Measurements from ENCODE around the gene OR2V2. TPM values are rescaled to one million over a fixed set of nuclear protein-coding genes. Genes with fewer than 3 reads are reported as not detected.
A peak's percentile ranks its signal among the peaks of the same experiment; 100 is the strongest.

Gene OR2V2
- polyA plus RNA-seq, 1 experiment, result not detected

DNA sequence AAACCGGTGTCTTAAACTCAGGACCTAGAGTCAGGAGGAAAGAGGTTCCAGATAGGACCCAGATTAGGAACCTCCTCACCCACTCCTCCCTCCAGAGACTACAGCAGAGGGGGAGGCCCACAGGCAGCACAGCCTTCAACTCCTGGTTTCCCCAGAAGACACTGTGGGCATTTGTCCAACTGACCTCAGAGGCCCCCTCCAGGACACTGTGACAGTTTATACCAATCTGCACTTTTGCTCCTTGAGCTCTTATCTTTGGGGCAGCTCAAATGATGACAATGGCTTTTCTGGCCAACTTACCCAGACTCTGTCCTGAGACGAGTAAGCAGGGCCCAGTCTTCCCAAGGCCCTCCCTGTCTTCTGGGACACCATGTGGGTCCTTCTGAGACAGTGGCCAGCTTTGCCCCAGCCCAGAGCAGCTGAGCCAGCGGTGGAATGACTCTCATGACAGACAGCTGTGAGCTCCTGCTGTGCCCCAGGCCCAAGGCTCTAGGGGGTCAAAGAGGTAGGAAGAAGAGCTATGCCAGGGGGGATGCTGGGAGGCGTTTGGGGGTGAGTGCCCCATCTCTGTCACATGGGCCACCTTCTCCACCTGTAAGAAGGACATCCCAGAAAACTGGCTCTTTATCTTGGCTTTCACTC is 14.3 kb downstream of the OR2V2 start:
- Histone ChIP-seq H3K4me3 (ENCODE audit: low read depth, low read length) (no peak overlapping the region), H3K9me3 (ENCODE audit: control insufficient read depth, insufficient read depth, low read length) (no peaks in the 10 kb centered on the region; the same call in 1 of the 2 replicates), H3K27ac (ENCODE audit: low read depth, low read length) (peak overlapping the region; percentile 80), H3K27me3 (ENCODE audit: control insufficient read depth, insufficient read depth, low read length) (no peaks in the 10 kb centered on the region)
- DNase-seq (ENCODE audit: low read depth, low spot score), result no peak
- TF ChIP-seq, protein P1, sequence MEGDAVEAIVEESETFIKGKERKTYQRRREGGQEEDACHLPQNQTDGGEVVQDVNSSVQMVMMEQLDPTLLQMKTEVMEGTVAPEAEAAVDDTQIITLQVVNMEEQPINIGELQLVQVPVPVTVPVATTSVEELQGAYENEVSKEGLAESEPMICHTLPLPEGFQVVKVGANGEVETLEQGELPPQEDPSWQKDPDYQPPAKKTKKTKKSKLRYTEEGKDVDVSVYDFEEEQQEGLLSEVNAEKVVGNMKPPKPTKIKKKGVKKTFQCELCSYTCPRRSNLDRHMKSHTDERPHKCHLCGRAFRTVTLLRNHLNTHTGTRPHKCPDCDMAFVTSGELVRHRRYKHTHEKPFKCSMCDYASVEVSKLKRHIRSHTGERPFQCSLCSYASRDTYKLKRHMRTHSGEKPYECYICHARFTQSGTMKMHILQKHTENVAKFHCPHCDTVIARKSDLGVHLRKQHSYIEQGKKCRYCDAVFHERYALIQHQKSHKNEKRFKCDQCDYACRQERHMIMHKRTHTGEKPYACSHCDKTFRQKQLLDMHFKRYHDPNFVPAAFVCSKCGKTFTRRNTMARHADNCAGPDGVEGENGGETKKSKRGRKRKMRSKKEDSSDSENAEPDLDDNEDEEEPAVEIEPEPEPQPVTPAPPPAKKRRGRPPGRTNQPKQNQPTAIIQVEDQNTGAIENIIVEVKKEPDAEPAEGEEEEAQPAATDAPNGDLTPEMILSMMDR (IDR thresholded peaks at IDR 0.05; ENCODE audit: low read depth, low read length), result no peak
- CTCF ChIA-PET, result interaction anchor here (0.6 kb wide), 1 partner anchor 21 kb away, joined by 3 read pairs; no protein-coding TSS in a partner anchor
- POLR2A ChIA-PET, result no interaction called here

DNA sequence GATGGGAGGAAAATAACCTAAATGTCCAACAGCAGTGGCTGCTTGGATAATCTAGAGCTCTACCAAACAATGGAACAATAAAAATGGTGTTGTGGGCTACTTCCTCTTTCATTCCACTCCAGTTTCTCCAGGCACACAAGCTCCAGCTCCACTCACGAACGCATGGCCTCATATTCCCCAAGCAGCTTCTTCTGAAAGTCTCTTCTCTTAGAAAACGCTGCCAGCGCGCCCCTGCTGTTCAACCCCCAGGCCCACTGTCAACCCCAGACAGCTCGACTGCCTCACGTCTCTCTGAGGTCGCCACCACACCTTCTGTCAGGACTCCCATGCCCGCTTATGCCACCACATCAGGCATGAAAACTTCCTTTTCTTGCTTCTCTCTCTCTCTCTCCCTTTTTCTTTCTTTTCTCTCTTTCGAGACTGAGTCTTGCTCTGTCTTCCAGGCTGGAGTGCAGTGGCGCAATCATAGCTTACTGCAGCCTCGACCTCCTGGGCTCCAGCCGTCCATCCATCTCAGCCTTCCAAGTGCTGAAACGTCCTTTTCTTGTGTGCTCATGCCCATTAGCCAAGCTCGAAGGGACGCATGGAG is 16.2 kb downstream of the OR2V2 start:
- Histone ChIP-seq H3K27ac (ENCODE audit: low read depth, low read length) (no peak overlapping the region), H3K27me3 (ENCODE audit: control insufficient read depth, insufficient read depth, low read length) (peaks cover 2% of the 10 kb centered on the region), H3K4me3 (ENCODE audit: low read depth, low read length) (no peak overlapping the region), H3K9me3 (ENCODE audit: control insufficient read depth, insufficient read depth, low read length) (no peaks in the 10 kb centered on the region; the same call in 1 of the 2 replicates)
- ChIA-PET POLR2A (no interaction called here), CTCF (interaction anchor here (0.5 to 1.3 kb wide), 3 partner anchors 21 to 90 kb away, joined by 3 to 4 read pairs (median 3); no protein-coding TSS in a partner anchor)
- no peak for DNase-seq (ENCODE audit: low read depth, low spot score)
- TF ChIP-seq, protein P1 (IDR thresholded peaks at IDR 0.05; ENCODE audit: low read depth, low read length), result no peak

DNA sequence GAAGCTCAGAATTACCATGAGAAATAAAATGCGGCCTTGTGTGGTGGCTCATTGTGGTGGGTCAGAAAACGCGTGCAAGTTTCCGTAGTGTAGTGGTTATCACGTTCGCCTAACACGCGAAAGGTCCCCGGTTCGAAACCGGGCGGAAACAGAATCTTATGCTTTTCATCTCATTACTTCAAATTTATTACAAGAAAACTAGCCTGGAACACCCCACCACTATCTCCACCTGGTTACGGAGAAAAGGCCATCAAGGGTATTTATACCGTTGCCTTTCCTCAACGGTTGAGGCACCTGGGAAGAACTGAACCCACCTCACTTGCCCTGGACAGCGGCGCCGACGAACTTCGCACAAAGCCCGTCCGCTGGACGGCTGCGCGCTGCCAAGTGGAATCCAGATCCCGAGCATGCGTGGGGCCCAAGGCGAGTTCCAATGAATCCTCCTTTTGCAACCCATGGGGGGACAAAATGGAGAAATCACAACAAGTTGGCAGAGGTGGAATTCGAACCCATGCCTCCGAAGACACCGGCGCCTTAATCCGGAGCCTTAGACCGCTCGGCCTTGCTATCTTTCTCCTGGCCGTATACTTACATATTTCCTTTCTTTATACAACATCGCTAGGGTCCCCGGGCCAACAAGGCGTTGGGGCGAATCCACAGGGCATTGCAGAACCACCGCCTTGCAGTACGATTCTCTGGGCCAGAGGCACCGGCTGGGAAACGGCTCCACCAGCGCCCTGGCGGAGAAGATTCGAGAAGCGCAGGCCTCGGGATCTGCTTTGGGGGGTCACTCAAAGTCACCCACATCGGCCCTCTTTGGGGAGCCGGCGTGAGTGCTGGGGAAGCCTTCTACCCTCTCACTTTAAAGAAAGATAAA is 16.9 kb downstream of the OR2V2 start:
- DNase-seq (ENCODE audit: low read depth, low spot score), result no peak

DNA sequence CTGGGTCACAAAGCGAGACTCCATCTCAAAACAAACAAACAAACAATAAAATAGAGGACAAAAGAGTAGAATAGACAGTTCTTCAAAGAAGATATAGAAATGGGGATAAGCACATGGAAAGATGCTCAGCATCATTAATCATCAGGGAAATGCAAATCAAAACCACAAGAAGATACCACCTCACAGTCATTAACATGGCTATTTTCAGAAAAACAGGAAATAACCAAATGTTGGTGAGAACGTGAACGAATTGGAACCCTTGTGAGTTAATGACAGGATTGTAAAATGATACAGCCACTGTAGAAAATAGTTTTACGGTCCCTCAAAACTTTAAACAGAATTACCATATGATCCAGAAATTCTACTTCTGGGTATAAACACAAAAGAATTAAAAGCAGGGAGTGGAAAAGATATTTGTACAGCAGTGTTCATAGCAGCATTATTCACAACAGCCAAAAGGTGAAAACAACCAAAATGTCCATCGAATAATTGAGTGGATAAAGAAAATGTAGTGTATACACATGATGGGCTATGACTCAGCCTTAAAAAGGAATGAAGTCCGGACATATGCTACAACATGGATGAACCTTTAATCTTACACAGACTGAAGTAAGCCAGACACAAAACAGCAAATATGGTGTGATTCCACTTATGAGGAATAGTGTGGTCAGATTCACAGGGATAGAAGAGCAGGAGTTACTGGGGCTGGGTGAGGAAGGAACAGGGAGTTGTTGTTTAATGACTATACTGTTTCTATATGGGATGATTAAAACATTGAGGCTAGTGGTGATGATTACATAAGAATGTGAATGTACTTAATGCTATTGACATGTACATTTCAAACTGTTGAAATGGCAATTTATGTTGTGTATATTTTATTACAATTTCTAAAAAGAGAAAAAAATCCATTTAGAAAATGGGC is 19.7 kb downstream of the OR2V2 start:
- ChIA-PET POLR2A (no interaction called here), CTCF (no interaction called here)
- Histone ChIP-seq H3K4me3 (ENCODE audit: low read depth, low read length) (no peak overlapping the region), H3K9me3 (ENCODE audit: control insufficient read depth, insufficient read depth, low read length) (no peaks in the 10 kb centered on the region; the same call in 1 of the 2 replicates), H3K27me3 (ENCODE audit: control insufficient read depth, insufficient read depth, low read length) (peaks cover 5% of the 10 kb centered on the region), H3K27ac (ENCODE audit: low read depth, low read length) (no peak overlapping the region)
- no peak for DNase-seq (ENCODE audit: low read depth, low spot score)
- TF ChIP-seq, protein P1 (IDR thresholded peaks at IDR 0.05; ENCODE audit: low read depth, low read length), result no peak

More for the DNA sequence above, 16.9 kb downstream of the OR2V2 start:
- CTCF ChIA-PET, result interaction anchor here (0.5 to 1.3 kb wide), 2 partner anchors 20 to 89 kb away, joined by 3 to 4 read pairs; no protein-coding TSS in a partner anchor
- POLR2A ChIA-PET, result no interaction called here
- TF ChIP-seq, protein P1 (IDR thresholded peaks at IDR 0.05; ENCODE audit: low read depth, low read length), result no peak
- no peaks in the 10 kb centered on the region; the same call in 1 of the 2 replicates for H3K9me3 ChIP-seq (ENCODE audit: control insufficient read depth, insufficient read depth, low read length)
- H3K27me3 ChIP-seq (ENCODE audit: control insufficient read depth, insufficient read depth, low read length), result peaks cover 5% of the 10 kb centered on the region
- H3K4me3 ChIP-seq (ENCODE audit: low read depth, low read length), result no peak overlapping the region
- no peak overlapping the region for H3K27ac ChIP-seq (ENCODE audit: low read depth, low read length)

All from AG04450 (cell line).